ENCODE data around the gene ZBTB44.
"Not testable (repeated sequence)": the region's sequence is repeated elsewhere in the genome, so short reads cannot be mapped to it uniquely, and the experiment has no call there.

Gene ZBTB44

GRCh38 chr11:130260742-130261141 is 54.0 kb downstream of the ZBTB44 start:
- no peak for DNase-seq
- Histone ChIP-seq H3K4me3 (no peak overlapping the region), H3K36me3 (peaks cover 15 to 31% (median 24%) of the 10 kb centered on the region in 3 donors), H3K4me1 (no peaks in the 10 kb centered on the region), H3K27ac (no peak overlapping the region), H3K9me3 (peaks cover 0 to 6% (median 0%) of the 10 kb centered on the region in 3 donors), H3K27me3 (no peaks in the 10 kb centered on the region)
- intact Hi-C loops (cut with DNase I; ENCODE audit: low total_unique reads), result no loop called here
- no peak for TF ChIP-seq CTCF (IDR thresholded peaks at IDR 0.05)

DNA sequence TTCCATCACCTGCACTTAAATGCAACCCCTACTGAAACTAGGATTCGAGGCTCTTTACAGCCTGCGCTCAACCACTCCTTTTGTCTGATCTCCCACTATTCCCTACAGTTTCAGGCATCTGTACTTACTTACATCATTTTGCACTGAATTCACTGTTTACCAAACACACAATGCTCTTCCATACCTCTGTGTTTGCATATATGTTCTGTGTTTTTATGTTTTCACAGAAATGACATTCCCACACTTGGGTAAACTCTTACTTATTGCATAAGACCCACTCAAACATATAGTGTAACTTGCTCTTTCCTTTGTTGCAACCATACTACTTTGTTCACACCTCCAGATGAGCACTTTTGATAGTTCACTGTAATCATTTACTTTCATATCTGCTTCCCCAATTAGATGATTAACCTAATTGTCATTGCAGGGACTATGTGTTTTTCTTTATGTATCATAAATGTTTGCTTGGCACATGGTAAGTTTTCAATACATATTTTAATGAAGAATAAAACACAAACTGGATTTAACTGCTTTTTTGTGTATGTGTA is 54.6 kb downstream of the ZBTB44 start:
- intact Hi-C loops (cut with DNase I; ENCODE audit: low total_unique reads), result no loop called here
- TF ChIP-seq CTCF (IDR thresholded peaks at IDR 0.05), result no peak
- H3K4me3 ChIP-seq, result no peak overlapping the region
- peaks cover 15 to 26% (median 24%) of the 10 kb centered on the region in 3 donors for H3K36me3 ChIP-seq
- H3K9me3 ChIP-seq, result peaks cover 0 to 6% (median 0%) of the 10 kb centered on the region in 3 donors
- no peaks in the 10 kb centered on the region for H3K4me1 ChIP-seq
- no peak overlapping the region for H3K27ac ChIP-seq
- no peaks in the 10 kb centered on the region for H3K27me3 ChIP-seq
- DNase-seq, result no peak

- H3K27me3 ChIP-seq; H3K27ac ChIP-seq; intact Hi-C loops (cut with DNase I; ENCODE audit: low total_unique reads); H3K36me3 ChIP-seq; H3K4me3 ChIP-seq; H3K9me3 ChIP-seq; DNase-seq: not testable (repeated sequence)
- H3K4me1 ChIP-seq, result peaks cover 0 to 13% (median 4%) of the 10 kb centered on the region in 4 donors
These were observed 63.0 kb downstream of the ZBTB44 start for GRCh38 chr11:130251763-130252162.

DNA sequence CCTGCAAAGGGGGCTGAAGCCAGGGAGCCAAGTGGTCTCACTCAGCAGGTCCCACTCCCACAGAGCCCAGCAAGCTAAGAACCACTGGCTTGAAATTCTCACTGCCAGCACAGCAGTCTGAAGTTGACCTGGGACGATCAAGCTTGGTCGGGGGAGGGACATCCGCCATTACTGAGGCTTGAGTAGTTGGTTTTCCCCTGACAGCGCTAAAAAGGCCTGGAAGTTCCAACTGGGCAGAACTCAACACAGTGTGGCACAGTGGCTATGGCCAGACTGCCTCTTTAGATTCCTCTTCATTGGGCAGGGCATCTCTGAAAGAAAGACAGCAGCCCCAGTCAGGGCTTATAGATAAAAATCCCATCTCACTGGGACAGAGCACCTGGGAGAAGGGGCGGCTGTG is 64.8 kb downstream of the ZBTB44 start:
- H3K9me3 ChIP-seq; H3K27me3 ChIP-seq; H3K4me3 ChIP-seq; H3K36me3 ChIP-seq; H3K27ac ChIP-seq; DNase-seq; intact Hi-C loops (cut with DNase I; ENCODE audit: low total_unique reads): not testable (repeated sequence)
- H3K4me1 ChIP-seq, result peaks cover 0 to 19% (median 4%) of the 10 kb centered on the region in 4 donors

- intact Hi-C loops (cut with DNase I; ENCODE audit: low total_unique reads), result no loop called here
- peaks cover 0 to 19% (median 4%) of the 10 kb centered on the region in 4 donors for H3K4me1 ChIP-seq
- no peak overlapping the region for H3K4me3 ChIP-seq
- H3K27ac ChIP-seq, result no peak overlapping the region
- no peaks in the 10 kb centered on the region for H3K27me3 ChIP-seq
- H3K36me3 ChIP-seq, result no peaks in the 10 kb centered on the region
- DNase-seq, result no peak
- TF ChIP-seq CTCF (IDR thresholded peaks at IDR 0.05), result no peak
- no peaks in the 10 kb centered on the region for H3K9me3 ChIP-seq
These were observed 65.3 kb downstream of the ZBTB44 start for GRCh38 chr11:130249371-130249770.

- Histone ChIP-seq H3K9me3 (no peaks in the 10 kb centered on the region), H3K27me3 (no peaks in the 10 kb centered on the region), H3K4me1 (peaks cover 0 to 19% (median 4%) of the 10 kb centered on the region in 4 donors), H3K36me3 (no peaks in the 10 kb centered on the region), H3K4me3 (no peak overlapping the region), H3K27ac (no peak overlapping the region)
- no peak for TF ChIP-seq CTCF (IDR thresholded peaks at IDR 0.05)
- intact Hi-C loops (cut with DNase I; ENCODE audit: low total_unique reads), result no loop called here
- no peak for DNase-seq
These were observed 67.4 kb downstream of the ZBTB44 start for GRCh38 chr11:130247319-130247718.

DNA sequence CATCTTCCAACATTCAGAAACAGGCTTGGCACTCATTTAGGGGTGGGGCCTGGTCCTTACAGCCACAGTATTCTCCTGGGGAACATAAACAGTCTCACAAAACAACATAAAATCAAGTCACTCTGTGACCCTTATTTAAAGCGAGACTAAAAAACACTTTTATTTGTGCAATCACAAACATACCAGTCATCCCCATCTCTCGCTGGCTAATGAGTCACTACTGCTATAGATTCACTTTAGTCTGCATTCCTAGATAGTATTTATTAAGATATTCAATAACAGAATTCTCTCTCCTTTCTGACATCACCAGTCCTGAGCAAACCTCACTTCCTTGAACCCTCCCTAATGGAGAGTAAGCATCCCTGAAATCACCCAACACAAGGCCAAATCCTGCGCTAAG is 68.0 kb downstream of the ZBTB44 start:
- no peaks in the 10 kb centered on the region for H3K27me3 ChIP-seq
- no peak for DNase-seq
- peaks cover 0 to 19% (median 4%) of the 10 kb centered on the region in 4 donors for H3K4me1 ChIP-seq
- H3K4me3 ChIP-seq, result no peak overlapping the region
- no peak for TF ChIP-seq CTCF (IDR thresholded peaks at IDR 0.05)
- intact Hi-C loops (cut with DNase I; ENCODE audit: low total_unique reads), result no loop called here
- no peaks in the 10 kb centered on the region for H3K9me3 ChIP-seq
- no peaks in the 10 kb centered on the region for H3K36me3 ChIP-seq
- no peak overlapping the region for H3K27ac ChIP-seq
